AG04450 (cell line): ENCODE measurements around the gene NCKAP1. TPM values are rescaled to one million over a fixed set of nuclear protein-coding genes. Genes with fewer than 3 reads are reported as not detected.
"Not testable (repeated sequence)": the region's sequence is repeated elsewhere in the genome, so short reads cannot be mapped to it uniquely, and the experiment has no call there.

ENCODE experiments used
- CTCF ChIA-PET: fragments of 300-600, 350-600 bp; formaldehyde crosslinking; extraction: SDS; loops from one replicate; lab custom pipeline; 2022; ENCODE audit warnings: antibody characterized with exemption, inconsistent platforms; lab: Charles Lee
- POLR2A ChIA-PET: fragments of 350-600 bp; formaldehyde crosslinking; extraction: SDS; loops from one replicate; lab custom pipeline; 2021; ENCODE audit warnings: antibody characterized with exemption, inconsistent platforms; lab: Yijun Ruan, JAX
- DNase-seq: peaks from one replicate; pipeline ENCODE4 v3.0.0-alpha.2; 2011; ENCODE audit warnings: low read depth, low spot score
- H3K27ac ChIP-seq: one replicate; pipeline ENCODE4 v1.5.1; 2012; ENCODE audit warnings: low read depth, low read length, control low read depth
- H3K27me3 ChIP-seq: one replicate; pipeline ENCODE4 v1.6.0; 2012; ENCODE audit warnings: low read length; ENCODE audit not compliant: control insufficient read depth, insufficient read depth
- H3K4me3 ChIP-seq: 2 replicates; pipeline ENCODE4 v1.5.1; 2011; ENCODE audit warnings: mild to moderate bottlenecking, low read depth, low read length, control low read depth
- H3K9me3 ChIP-seq: 2 replicates; pipeline ENCODE4 v1.5.1; 2012; ENCODE audit warnings: low read length; ENCODE audit not compliant: control insufficient read depth, insufficient read depth
- polyA plus RNA-seq: library from polyadenylated mRNA; depleted of rRNA; stranded (reverse); fragments of >200 nt; gene quantifications from 2 replicates; pipeline ENCODE4 v1.2.3, GENCODE V29; 2011
- TF ChIP-seq, protein P1 (sequence below): IDR thresholded peaks from 2 replicates; pipeline ENCODE4 v1.5.1; 2011; ENCODE audit warnings: low read depth, low read length, control low read depth, inconsistent platforms

The NCKAP1 gene
- polyA plus RNA-seq, 1 experiment: 182 TPM

- ChIA-PET POLR2A (no interaction called here), CTCF (no interaction called here)
- DNase-seq: no peak
- Histone ChIP-seq H3K27me3 (no peaks in the 10 kb centered on the region), H3K4me3 (no peak overlapping the region), H3K27ac (no peak overlapping the region), H3K9me3 (no peaks in the 10 kb centered on the region)
- TF ChIP-seq, protein P1, sequence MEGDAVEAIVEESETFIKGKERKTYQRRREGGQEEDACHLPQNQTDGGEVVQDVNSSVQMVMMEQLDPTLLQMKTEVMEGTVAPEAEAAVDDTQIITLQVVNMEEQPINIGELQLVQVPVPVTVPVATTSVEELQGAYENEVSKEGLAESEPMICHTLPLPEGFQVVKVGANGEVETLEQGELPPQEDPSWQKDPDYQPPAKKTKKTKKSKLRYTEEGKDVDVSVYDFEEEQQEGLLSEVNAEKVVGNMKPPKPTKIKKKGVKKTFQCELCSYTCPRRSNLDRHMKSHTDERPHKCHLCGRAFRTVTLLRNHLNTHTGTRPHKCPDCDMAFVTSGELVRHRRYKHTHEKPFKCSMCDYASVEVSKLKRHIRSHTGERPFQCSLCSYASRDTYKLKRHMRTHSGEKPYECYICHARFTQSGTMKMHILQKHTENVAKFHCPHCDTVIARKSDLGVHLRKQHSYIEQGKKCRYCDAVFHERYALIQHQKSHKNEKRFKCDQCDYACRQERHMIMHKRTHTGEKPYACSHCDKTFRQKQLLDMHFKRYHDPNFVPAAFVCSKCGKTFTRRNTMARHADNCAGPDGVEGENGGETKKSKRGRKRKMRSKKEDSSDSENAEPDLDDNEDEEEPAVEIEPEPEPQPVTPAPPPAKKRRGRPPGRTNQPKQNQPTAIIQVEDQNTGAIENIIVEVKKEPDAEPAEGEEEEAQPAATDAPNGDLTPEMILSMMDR: no peak
Observed at GRCh38 chr2:182887093-182887492, 151.2 kb downstream of the NCKAP1 start.

DNA sequence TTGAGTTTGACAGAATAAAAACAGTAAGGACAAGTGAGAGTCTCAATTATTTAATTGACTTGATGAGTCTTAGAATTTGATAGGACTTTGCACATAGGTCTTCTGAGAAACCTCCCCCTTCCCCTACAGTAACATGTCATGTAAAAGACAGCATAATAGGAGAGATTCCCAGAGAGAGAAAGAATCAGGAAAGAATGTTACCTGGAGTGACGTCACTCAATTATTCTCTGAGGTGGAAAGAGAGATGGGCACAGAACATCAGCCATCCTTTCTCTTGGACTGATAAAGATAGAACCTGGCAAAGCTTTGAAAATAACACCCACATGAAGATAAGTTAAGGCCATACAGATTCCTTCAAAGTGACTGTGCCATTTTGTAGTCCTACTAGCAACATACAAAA lies 152.5 kb downstream of the NCKAP1 start:
- TF ChIP-seq, protein P1: no peak
- ChIA-PET POLR2A (no interaction called here), CTCF (no interaction called here)
- Histone ChIP-seq H3K27ac (no peak overlapping the region), H3K9me3 (no peaks in the 10 kb centered on the region), H3K27me3 (no peaks in the 10 kb centered on the region), H3K4me3 (no peak overlapping the region)
- no peak for DNase-seq

GRCh38 chr2:182883451-182883850 lies 154.8 kb downstream of the NCKAP1 start:
- TF ChIP-seq, protein P1: no peak
- no peak overlapping the region for H3K27ac ChIP-seq
- DNase-seq: no peak
- ChIA-PET POLR2A (interaction anchor here (0.6 kb wide), 1 partner anchor 567 kb away, joined by 4 read pairs; no protein-coding TSS in a partner anchor), CTCF (no interaction called here)
- H3K4me3 ChIP-seq: no peak overlapping the region
- H3K27me3 ChIP-seq: no peaks in the 10 kb centered on the region
- no peaks in the 10 kb centered on the region for H3K9me3 ChIP-seq

GRCh38 chr2:182880100-182880499 lies 158.2 kb downstream of the NCKAP1 start:
- H3K27me3 ChIP-seq, H3K27ac ChIP-seq, DNase-seq, POLR2A ChIA-PET, CTCF ChIA-PET, H3K4me3 ChIP-seq, H3K9me3 ChIP-seq: not testable (repeated sequence)

- H3K27me3 ChIP-seq, POLR2A ChIA-PET: not testable (repeated sequence)
- CTCF ChIA-PET: interaction anchor here (0.6 kb wide), 1 partner anchor 155 kb away, joined by 8 read pairs; no protein-coding TSS in a partner anchor
Observed at GRCh38 chr2:182876653-182877052, 161.6 kb downstream of the NCKAP1 start.

GRCh38 chr2:182870227-182870626 lies 168.0 kb downstream of the NCKAP1 start:
- ChIA-PET POLR2A (no interaction called here), CTCF (no interaction called here)
- no peak for DNase-seq

More at GRCh38 chr2:182876653-182877052, 161.6 kb downstream of the NCKAP1 start:
- DNase-seq, H3K4me3 ChIP-seq, H3K27ac ChIP-seq, H3K9me3 ChIP-seq: not testable (repeated sequence)

More at GRCh38 chr2:182870227-182870626, 168.0 kb downstream of the NCKAP1 start:
- peaks cover 5% of the 10 kb centered on the region for H3K27me3 ChIP-seq
- no peak overlapping the region for H3K27ac ChIP-seq
- H3K9me3 ChIP-seq: no peaks in the 10 kb centered on the region; the same call in 1 of the 2 replicates
- no peak overlapping the region for H3K4me3 ChIP-seq
- TF ChIP-seq, protein P1: no peak
